ENCODE data around the gene DBX1.

DBX1 gene

GRCh38 chr11:20160425-20161229 lies at the start of gene DBX1:
Gene DBX1 (minus strand): TSS chr11:20160475. CDS start chr11:20160324, 151 bp downstream.
- H2AFZ ChIP-seq (ENCODE audit: low read depth, low read length), result no peak within 1 kb of the TSS
- no peaks in the 10 kb centered on the region for H3K4me1 ChIP-seq (ENCODE audit: low read length)
- no peaks in the 10 kb centered on the region for H3K9me3 ChIP-seq (ENCODE audit: insufficient read depth, low read length)
- H3K27ac ChIP-seq (ENCODE audit: low read length), result no peak within 1 kb of the TSS
- no peaks in the 10 kb centered on the region for H3K27me3 ChIP-seq (ENCODE audit: low read depth, low read length)
- H3K36me3 ChIP-seq (replicated peaks; ENCODE audit: low read depth, low read length), result no peaks in the 10 kb centered on the region
- H3K4me2 ChIP-seq (ENCODE audit: low read length), result no peak within 1 kb of the TSS
- no peak within 1 kb of the TSS for H3K4me3 ChIP-seq (ENCODE audit: low read length)
- TF ChIP-seq EZH2phosphoT487 (IDR thresholded peaks at IDR 0.05; ENCODE audit: low read depth) (no peak), CTCF (IDR thresholded peaks at IDR 0.05; ENCODE audit: low read depth, low read length) (no peak)
- H3K79me2 ChIP-seq (ENCODE audit: low read length), result no peaks in the 10 kb centered on the region
- no peak within 1 kb of the TSS for H3K9ac ChIP-seq (ENCODE audit: low read length)
- H4K20me1 ChIP-seq (ENCODE audit: insufficient read depth, low read length), result no peaks in the 10 kb centered on the region

- no peaks in the 10 kb centered on the region for H3K36me3 ChIP-seq (replicated peaks; ENCODE audit: low read depth, low read length)
- no peaks in the 10 kb centered on the region for H3K9me3 ChIP-seq (ENCODE audit: insufficient read depth, low read length)
- H3K4me3 ChIP-seq (ENCODE audit: low read length), result no peak overlapping the region
- peaks cover 7% of the 10 kb centered on the region for H3K4me1 ChIP-seq (ENCODE audit: low read length)
- H3K9ac ChIP-seq (ENCODE audit: low read length), result no peak overlapping the region
- no peak for TF ChIP-seq EZH2phosphoT487 (IDR thresholded peaks at IDR 0.05; ENCODE audit: low read depth)
- no peak for TF ChIP-seq CTCF (IDR thresholded peaks at IDR 0.05; ENCODE audit: low read depth, low read length)
- no peaks in the 10 kb centered on the region for H3K27me3 ChIP-seq (ENCODE audit: low read depth, low read length)
- no peaks in the 10 kb centered on the region for H4K20me1 ChIP-seq (ENCODE audit: insufficient read depth, low read length)
- H3K79me2 ChIP-seq (ENCODE audit: low read length), result no peaks in the 10 kb centered on the region
- no peak overlapping the region for H2AFZ ChIP-seq (ENCODE audit: low read depth, low read length)
- no peak overlapping the region for H3K4me2 ChIP-seq (ENCODE audit: low read length)
- no peak overlapping the region for H3K27ac ChIP-seq (ENCODE audit: low read length)
Measured at GRCh38 chr11:20208622-20209111, 48.4 kb upstream of the DBX1 start.

- H3K36me3 ChIP-seq (replicated peaks; ENCODE audit: low read depth, low read length), result no peaks in the 10 kb centered on the region
- H3K4me3 ChIP-seq (ENCODE audit: low read length), result no peak overlapping the region
- peaks cover under 1% of the 10 kb centered on the region; the same call in 1 of the 2 replicates for H3K4me1 ChIP-seq (ENCODE audit: low read length)
- H3K9ac ChIP-seq (ENCODE audit: low read length), result no peak overlapping the region
- no peaks in the 10 kb centered on the region for H4K20me1 ChIP-seq (ENCODE audit: insufficient read depth, low read length)
- TF ChIP-seq EZH2phosphoT487 (IDR thresholded peaks at IDR 0.05; ENCODE audit: low read depth) (no peak), CTCF (IDR thresholded peaks at IDR 0.05; ENCODE audit: low read depth, low read length) (no peak)
- no peaks in the 10 kb centered on the region for H3K79me2 ChIP-seq (ENCODE audit: low read length)
- H3K4me2 ChIP-seq (ENCODE audit: low read length), result no peak overlapping the region
- H3K27ac ChIP-seq (ENCODE audit: low read length), result no peak overlapping the region
- no peak overlapping the region for H2AFZ ChIP-seq (ENCODE audit: low read depth, low read length)
- no peaks in the 10 kb centered on the region for H3K27me3 ChIP-seq (ENCODE audit: low read depth, low read length)
- H3K9me3 ChIP-seq (ENCODE audit: insufficient read depth, low read length), result no peaks in the 10 kb centered on the region
Measured at GRCh38 chr11:20207781-20208621, 47.7 kb upstream of the DBX1 start.

GRCh38 chr11:20205807-20206206 lies 45.5 kb upstream of the DBX1 start:
- no peaks in the 10 kb centered on the region for H3K27me3 ChIP-seq (ENCODE audit: low read depth, low read length)

More at GRCh38 chr11:20205807-20206206, 45.5 kb upstream of the DBX1 start:
- H3K36me3 ChIP-seq (replicated peaks; ENCODE audit: low read depth, low read length), result no peaks in the 10 kb centered on the region
- H3K27ac ChIP-seq (ENCODE audit: low read length), result no peak overlapping the region
- H2AFZ ChIP-seq (ENCODE audit: low read depth, low read length), result no peak overlapping the region
- no peak overlapping the region for H3K4me3 ChIP-seq (ENCODE audit: low read length)
- H3K79me2 ChIP-seq (ENCODE audit: low read length), result no peaks in the 10 kb centered on the region
- no peaks in the 10 kb centered on the region for H4K20me1 ChIP-seq (ENCODE audit: insufficient read depth, low read length)
- TF ChIP-seq EZH2phosphoT487 (IDR thresholded peaks at IDR 0.05; ENCODE audit: low read depth), result no peak
- no peak for TF ChIP-seq CTCF (IDR thresholded peaks at IDR 0.05; ENCODE audit: low read depth, low read length)
- H3K4me2 ChIP-seq (ENCODE audit: low read length), result no peak overlapping the region
- H3K9ac ChIP-seq (ENCODE audit: low read length), result no peak overlapping the region
- no peaks in the 10 kb centered on the region for H3K4me1 ChIP-seq (ENCODE audit: low read length)
- H3K9me3 ChIP-seq (ENCODE audit: insufficient read depth, low read length), result no peaks in the 10 kb centered on the region

Measured in OCI-LY3 (cell line).